Activated T-cell treated with anti-CD3 and anti-CD28 coated beads, Interleukin-2, amount 50 U/mL, for 4 hours (primary cell): ENCODE data around the gene PRELID2. TPM values are rescaled to one million over a fixed set of nuclear protein-coding genes. Genes with fewer than 3 reads are reported as not detected.

ENCODE experiments used
- ATAC-seq, 2 donors: fragments of 200-7000 bp; cut with Tn5 transposase; one replicate each; pipeline ENCODE4 v1.10.0; 2021
- DNase-seq: peaks from one replicate; pipeline ENCODE4 v3.0.0-alpha.2; 2020
- H3K27me3 Mint-ChIP-seq: one replicate; pipeline ENCODE4 v1.8.0; 2021; ENCODE audit warnings: low read depth, mixed read lengths
- H3K36me3 Mint-ChIP-seq: one replicate; pipeline ENCODE4 v1.8.0; 2022; ENCODE audit warnings: mixed read lengths; ENCODE audit not compliant: insufficient read depth
- H3K4me1 Mint-ChIP-seq: one replicate; pipeline ENCODE4 v1.8.0; 2021; ENCODE audit warnings: low read depth, mixed read lengths
- H3K4me3 Mint-ChIP-seq: one replicate; pipeline ENCODE4 v1.8.0; 2021; ENCODE audit warnings: mild to moderate bottlenecking, moderate library complexity, mixed read lengths
- H3K9me3 Mint-ChIP-seq: one replicate; pipeline ENCODE4 v1.8.0; 2021; ENCODE audit warnings: mixed read lengths
- total RNA-seq, 3 donors: library from RNA; stranded (reverse); gene quantifications; one replicate each; pipeline ENCODE4 v1.2.1, GENCODE V29; 2021

Gene PRELID2
- total RNA-seq, 3 donors from 2014 or later: 0.82 to 1.0 (median 1.0) TPM

GRCh38 chr5:145796318-145796717 is 38.8 kb downstream of the PRELID2 start:
- no peaks in the 10 kb centered on the region for H3K4me1 Mint-ChIP-seq
- H3K36me3 Mint-ChIP-seq: no peaks in the 10 kb centered on the region
- DNase-seq: no peak
- H3K4me3 Mint-ChIP-seq: no peak overlapping the region
- H3K9me3 Mint-ChIP-seq: peaks cover 6% of the 10 kb centered on the region
- no peak for ATAC-seq
- no peaks in the 10 kb centered on the region for H3K27me3 Mint-ChIP-seq

GRCh38 chr5:145793574-145793973 is 41.6 kb downstream of the PRELID2 start:
- Mint-ChIP-seq H3K36me3 (no peaks in the 10 kb centered on the region), H3K9me3 (peaks cover 11% of the 10 kb centered on the region), H3K27me3 (no peaks in the 10 kb centered on the region), H3K4me3 (no peak overlapping the region), H3K4me1 (no peaks in the 10 kb centered on the region)
- no peak for DNase-seq
- ATAC-seq: no peak

- Mint-ChIP-seq H3K4me3 (no peak overlapping the region), H3K9me3 (peaks cover 8% of the 10 kb centered on the region), H3K27me3 (no peaks in the 10 kb centered on the region), H3K36me3 (no peaks in the 10 kb centered on the region), H3K4me1 (no peaks in the 10 kb centered on the region)
- ATAC-seq (no peak), DNase-seq (no peak)
Observed at GRCh38 chr5:145792840-145793239, 42.3 kb downstream of the PRELID2 start.

GRCh38 chr5:145791866-145792265 is 43.3 kb downstream of the PRELID2 start:
- ATAC-seq (no peak), DNase-seq (no peak)
- no peaks in the 10 kb centered on the region for H3K27me3 Mint-ChIP-seq
- H3K4me1 Mint-ChIP-seq: no peaks in the 10 kb centered on the region
- H3K36me3 Mint-ChIP-seq: no peaks in the 10 kb centered on the region
- peaks cover 5% of the 10 kb centered on the region for H3K9me3 Mint-ChIP-seq
- no peak overlapping the region for H3K4me3 Mint-ChIP-seq

- H3K4me1 Mint-ChIP-seq: no peaks in the 10 kb centered on the region
Observed at GRCh38 chr5:145787996-145788395, 47.1 kb downstream of the PRELID2 start.

GRCh38 chr5:145787507-145787906 is 47.6 kb downstream of the PRELID2 start:
- H3K4me3 Mint-ChIP-seq: no peak overlapping the region
- ATAC-seq (no peak), DNase-seq (no peak)

More at GRCh38 chr5:145787996-145788395, 47.1 kb downstream of the PRELID2 start:
- Mint-ChIP-seq H3K27me3 (no peaks in the 10 kb centered on the region), H3K9me3 (peaks cover 5% of the 10 kb centered on the region), H3K4me3 (no peak overlapping the region), H3K36me3 (no peaks in the 10 kb centered on the region)
- ATAC-seq: no peak
- DNase-seq: no peak

GRCh38 chr5:145787001-145787400 is 48.1 kb downstream of the PRELID2 start:
- Mint-ChIP-seq H3K4me1 (no peaks in the 10 kb centered on the region), H3K36me3 (no peaks in the 10 kb centered on the region), H3K9me3 (peaks cover 5% of the 10 kb centered on the region), H3K4me3 (no peak overlapping the region), H3K27me3 (peaks cover under 1% of the 10 kb centered on the region)
- ATAC-seq: no peak
- DNase-seq: no peak

More at GRCh38 chr5:145787507-145787906, 47.6 kb downstream of the PRELID2 start:
- no peaks in the 10 kb centered on the region for H3K4me1 Mint-ChIP-seq
- no peaks in the 10 kb centered on the region for H3K36me3 Mint-ChIP-seq
- H3K9me3 Mint-ChIP-seq: peaks cover 5% of the 10 kb centered on the region
- H3K27me3 Mint-ChIP-seq: no peaks in the 10 kb centered on the region

- Mint-ChIP-seq H3K36me3 (no peaks in the 10 kb centered on the region), H3K4me1 (no peaks in the 10 kb centered on the region), H3K27me3 (peaks cover 2% of the 10 kb centered on the region), H3K9me3 (no peaks in the 10 kb centered on the region), H3K4me3 (no peak overlapping the region)
- ATAC-seq (no peak), DNase-seq (no peak)
Observed at GRCh38 chr5:145780982-145781381, 54.2 kb downstream of the PRELID2 start.

GRCh38 chr5:145778144-145778900 is 56.8 kb downstream of the PRELID2 start:
- ATAC-seq (no peak), DNase-seq (no peak)
- no peak overlapping the region for H3K4me3 Mint-ChIP-seq
- H3K36me3 Mint-ChIP-seq: no peaks in the 10 kb centered on the region
- H3K27me3 Mint-ChIP-seq: peaks cover 2% of the 10 kb centered on the region
- peaks cover 2% of the 10 kb centered on the region for H3K9me3 Mint-ChIP-seq
- no peaks in the 10 kb centered on the region for H3K4me1 Mint-ChIP-seq

- Mint-ChIP-seq H3K4me3 (no peak overlapping the region), H3K4me1 (no peaks in the 10 kb centered on the region), H3K36me3 (no peaks in the 10 kb centered on the region), H3K27me3 (peaks cover 2% of the 10 kb centered on the region), H3K9me3 (peaks cover 3% of the 10 kb centered on the region)
- ATAC-seq: no peak
- no peak for DNase-seq
Observed at GRCh38 chr5:145777445-145778063, 57.6 kb downstream of the PRELID2 start.

- H3K4me1 Mint-ChIP-seq: no peaks in the 10 kb centered on the region
- no peak overlapping the region for H3K4me3 Mint-ChIP-seq
- H3K27me3 Mint-ChIP-seq: no peaks in the 10 kb centered on the region
- H3K9me3 Mint-ChIP-seq: peaks cover 3% of the 10 kb centered on the region
- ATAC-seq (no peak), DNase-seq (no peak)
- H3K36me3 Mint-ChIP-seq: no peaks in the 10 kb centered on the region
Observed at GRCh38 chr5:145776886-145777285, 58.3 kb downstream of the PRELID2 start.

GRCh38 chr5:145775893-145776444 is 59.2 kb downstream of the PRELID2 start:
- Mint-ChIP-seq H3K4me1 (no peaks in the 10 kb centered on the region), H3K4me3 (no peak overlapping the region), H3K36me3 (no peaks in the 10 kb centered on the region), H3K9me3 (peaks cover 3% of the 10 kb centered on the region), H3K27me3 (no peaks in the 10 kb centered on the region)
- ATAC-seq (no peak), DNase-seq (no peak)

GRCh38 chr5:145775411-145775810 is 59.7 kb downstream of the PRELID2 start:
- Mint-ChIP-seq H3K4me3 (no peak overlapping the region), H3K36me3 (no peaks in the 10 kb centered on the region), H3K9me3 (peaks cover 3% of the 10 kb centered on the region), H3K27me3 (no peaks in the 10 kb centered on the region), H3K4me1 (no peaks in the 10 kb centered on the region)
- DNase-seq (no peak), ATAC-seq (no peak)

- no peak for DNase-seq
- no peaks in the 10 kb centered on the region for H3K4me1 Mint-ChIP-seq
- peaks cover 3% of the 10 kb centered on the region for H3K9me3 Mint-ChIP-seq
- no peaks in the 10 kb centered on the region for H3K27me3 Mint-ChIP-seq
- ATAC-seq: no peak
- H3K36me3 Mint-ChIP-seq: no peaks in the 10 kb centered on the region
- H3K4me3 Mint-ChIP-seq: no peak overlapping the region
Observed at GRCh38 chr5:145774442-145774841, 60.7 kb downstream of the PRELID2 start.

GRCh38 chr5:145772466-145772865 is 62.7 kb downstream of the PRELID2 start:
- Mint-ChIP-seq H3K4me1 (no peaks in the 10 kb centered on the region), H3K27me3 (no peaks in the 10 kb centered on the region), H3K9me3 (peaks cover 3% of the 10 kb centered on the region), H3K36me3 (no peaks in the 10 kb centered on the region), H3K4me3 (no peak overlapping the region)
- DNase-seq (no peak), ATAC-seq (no peak)
